Stimulated activated CD8-positive, alpha-beta memory T cell treated with anti-CD3 and anti-CD28 coated beads, Interleukin-12 subunit alpha, Interleukin-12 subunit beta, amount 100 ng/mL, for 24 hours (primary cell): ENCODE results near the gene SPOCK2.
A peak's percentile ranks its signal among the peaks of the same experiment; 100 is the strongest.

Source experiments
- DNase-seq: peaks from one replicate; pipeline ENCODE4 v3.0.0-alpha.2; 2020; ENCODE audit errors: extremely low read depth

SPOCK2 gene

DNA sequence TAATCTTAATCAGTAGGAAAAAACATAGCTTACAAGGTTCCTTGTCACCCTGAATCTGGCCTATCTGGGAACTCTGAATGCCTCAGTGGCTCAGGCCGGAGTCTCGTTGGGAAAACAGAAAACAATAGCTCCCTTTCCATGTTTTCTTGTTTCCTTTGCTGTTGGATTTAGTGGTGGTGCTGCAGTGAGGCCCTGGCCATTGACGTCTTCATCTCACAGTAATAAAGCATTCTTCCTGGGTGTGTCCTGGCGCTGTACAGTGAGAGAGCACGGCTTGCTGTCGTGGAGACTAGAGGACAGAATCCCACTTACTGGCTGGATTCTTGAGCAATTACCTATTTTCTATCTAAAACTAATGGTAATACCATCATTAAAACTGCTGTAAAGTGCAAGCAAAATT, 1.3 kb upstream of the SPOCK2 start:
- no peak for DNase-seq

DNA sequence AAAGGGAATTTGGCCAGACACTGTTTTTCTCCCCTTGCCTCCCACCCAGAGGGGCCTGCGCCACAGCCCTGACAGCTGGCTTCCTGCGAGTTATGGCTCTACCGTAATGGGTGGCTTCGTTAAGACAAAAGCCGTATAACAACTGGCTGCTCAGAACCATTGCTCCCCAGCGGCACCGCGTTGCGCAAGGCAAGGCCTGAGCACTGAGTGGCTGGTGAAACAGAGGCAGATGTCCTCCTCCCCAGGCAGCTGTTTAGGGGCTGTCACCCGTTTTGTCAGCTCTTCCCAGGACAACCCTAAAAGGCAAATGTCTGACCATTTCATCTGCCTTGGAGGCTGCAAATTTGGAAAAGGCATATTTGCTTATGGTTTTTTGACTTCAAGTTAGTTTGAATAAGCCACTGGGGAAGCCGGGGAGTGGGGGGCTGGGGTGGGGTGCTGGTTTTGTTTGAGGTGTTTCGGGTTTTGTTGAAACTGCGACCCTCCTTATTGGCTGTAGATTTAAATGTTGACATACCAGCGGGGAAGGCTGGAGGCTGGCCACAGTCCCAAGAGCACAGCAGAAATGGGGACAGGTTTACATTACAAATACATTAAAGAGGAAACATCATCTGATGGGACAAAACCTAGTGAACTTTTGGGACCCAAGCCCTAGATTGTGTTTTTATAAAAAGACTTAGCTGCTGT, 681 bp upstream of the SPOCK2 start:
- no peak for DNase-seq

DNA sequence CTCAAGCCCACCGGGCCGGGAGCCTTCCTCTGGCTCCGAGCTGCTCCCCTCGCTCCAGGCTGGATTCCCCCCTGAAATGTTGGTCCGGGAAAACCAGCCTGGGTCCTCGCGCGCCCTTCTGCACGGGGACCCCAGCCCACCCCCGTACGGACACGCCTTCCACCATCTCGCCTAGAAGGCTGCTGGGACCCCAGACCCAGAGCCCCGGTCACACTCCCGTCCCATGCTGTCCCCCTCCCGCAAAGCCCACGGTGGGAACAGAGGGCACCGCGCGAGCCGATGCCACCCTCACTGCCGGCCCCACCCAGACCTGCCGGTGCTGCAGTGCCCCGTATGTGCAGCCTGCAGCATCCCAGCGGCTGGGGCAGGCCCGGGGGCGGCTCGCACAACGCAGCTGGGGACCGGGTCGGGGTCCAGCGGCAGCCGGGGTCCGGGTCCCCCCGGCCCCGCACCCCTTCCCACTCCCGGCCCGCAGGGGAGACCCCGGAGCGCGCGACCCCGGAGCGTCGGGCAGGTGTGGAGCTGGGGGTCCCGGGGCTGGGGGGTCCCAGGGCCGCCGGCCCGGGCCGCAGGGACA, 871 bp downstream of the SPOCK2 start:
- no peak for DNase-seq

GRCh38 chr10:72086466-72087391, 1.6 kb downstream of the SPOCK2 start:
- DNase-seq, result no peak

DNA sequence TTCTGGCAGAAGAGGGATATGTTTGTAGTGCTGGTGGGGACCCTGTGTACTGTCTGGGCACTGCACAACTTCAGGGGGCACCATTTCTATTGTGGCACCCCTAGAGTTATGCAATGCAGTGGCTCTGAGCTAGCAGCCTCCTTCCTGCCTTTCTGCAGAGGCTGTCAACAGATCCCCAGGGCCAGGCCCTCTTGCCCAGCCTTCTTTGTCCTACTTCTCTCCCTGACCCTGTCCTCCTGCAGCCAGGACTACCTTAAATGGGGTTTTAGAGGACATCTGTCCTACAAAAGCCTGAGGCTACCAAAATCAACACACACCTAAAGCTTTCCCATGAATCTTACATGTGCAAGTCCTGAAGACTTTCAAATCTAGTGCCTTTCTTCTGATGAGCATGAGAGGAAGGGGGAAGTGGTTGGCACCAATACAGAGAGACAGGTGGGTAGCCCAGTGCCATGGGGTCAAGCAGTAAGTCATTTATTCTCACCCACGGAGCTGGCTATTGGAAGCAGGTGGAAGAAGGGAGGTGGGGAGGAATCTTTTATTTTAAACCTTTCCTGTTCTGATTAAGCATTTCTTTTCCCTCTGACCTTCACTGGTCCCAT, 2.4 kb downstream of the SPOCK2 start:
- no peak for DNase-seq

DNA sequence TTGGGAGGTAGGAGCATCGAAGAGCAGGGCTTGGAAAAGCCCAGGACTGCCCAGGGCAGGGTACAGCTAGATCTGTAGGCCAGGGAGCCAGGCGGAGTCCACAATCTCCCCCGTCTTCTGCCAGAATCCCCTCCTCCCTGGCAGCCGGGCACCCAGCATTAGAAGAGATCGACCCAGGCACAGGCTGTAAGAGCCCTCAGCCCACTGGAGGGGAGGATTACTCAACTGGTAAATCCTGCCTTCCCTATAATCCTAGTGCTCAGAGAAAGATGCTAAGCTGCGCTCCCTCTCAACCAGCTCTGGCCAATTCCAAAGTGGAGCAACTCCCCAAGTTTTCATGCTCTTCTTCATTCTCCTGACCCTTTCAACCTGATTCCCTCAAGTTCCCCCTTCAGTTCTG, 3.2 kb downstream of the SPOCK2 start:
- DNase-seq, result no peak

DNA sequence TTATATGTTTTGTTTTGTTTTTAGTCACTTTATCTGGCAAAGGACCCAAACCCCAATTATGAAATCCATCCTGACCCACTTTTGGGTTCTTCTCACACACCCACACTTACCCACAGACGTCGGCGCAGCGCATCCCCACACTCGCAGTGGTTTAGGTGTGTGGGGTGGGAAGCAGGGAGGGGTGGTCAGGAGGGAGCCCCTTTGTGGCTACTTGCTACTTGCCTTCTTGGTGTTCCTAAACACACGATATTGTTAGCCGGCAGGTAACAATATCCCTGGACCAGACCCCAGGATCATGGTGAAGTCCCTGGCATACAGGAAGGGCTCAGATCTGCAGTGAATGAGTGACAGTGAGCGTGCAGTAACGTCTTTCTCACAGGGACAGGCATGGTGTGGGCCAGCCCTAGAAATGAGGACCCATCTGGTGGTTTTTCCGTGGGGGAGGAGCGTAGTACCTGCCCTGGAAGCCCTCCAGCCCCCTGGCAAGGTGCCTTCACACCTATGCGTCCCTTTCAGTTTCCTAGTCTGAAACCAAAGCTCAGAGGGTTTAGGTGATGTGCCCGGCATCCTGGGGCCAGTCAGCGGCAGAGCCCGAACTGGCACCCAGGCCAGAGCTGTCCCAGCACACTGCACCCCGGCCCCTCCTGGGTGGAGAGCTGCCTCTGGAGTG, 4.4 kb downstream of the SPOCK2 start:
- DNase-seq, result no peak

GRCh38 chr10:72082856-72083789, 5.2 kb downstream of the SPOCK2 start:
- DNase-seq, result no peak

- DNase-seq, result no peak
These were observed 6.4 kb downstream of the SPOCK2 start for GRCh38 chr10:72081772-72082590.

GRCh38 chr10:72081210-72081609, 7.1 kb downstream of the SPOCK2 start:
- DNase-seq, result no peak

- DNase-seq, result no peak
These were observed 8.0 kb downstream of the SPOCK2 start for GRCh38 chr10:72080042-72080975.

GRCh38 chr10:72079356-72079755, 9.0 kb downstream of the SPOCK2 start:
- DNase-seq, result peak; percentile 44

- DNase-seq, result no peak
These were observed 10.9 kb downstream of the SPOCK2 start for GRCh38 chr10:72077275-72077990.

- no peak for DNase-seq
These were observed 11.6 kb downstream of the SPOCK2 start for GRCh38 chr10:72076756-72077155.

DNA sequence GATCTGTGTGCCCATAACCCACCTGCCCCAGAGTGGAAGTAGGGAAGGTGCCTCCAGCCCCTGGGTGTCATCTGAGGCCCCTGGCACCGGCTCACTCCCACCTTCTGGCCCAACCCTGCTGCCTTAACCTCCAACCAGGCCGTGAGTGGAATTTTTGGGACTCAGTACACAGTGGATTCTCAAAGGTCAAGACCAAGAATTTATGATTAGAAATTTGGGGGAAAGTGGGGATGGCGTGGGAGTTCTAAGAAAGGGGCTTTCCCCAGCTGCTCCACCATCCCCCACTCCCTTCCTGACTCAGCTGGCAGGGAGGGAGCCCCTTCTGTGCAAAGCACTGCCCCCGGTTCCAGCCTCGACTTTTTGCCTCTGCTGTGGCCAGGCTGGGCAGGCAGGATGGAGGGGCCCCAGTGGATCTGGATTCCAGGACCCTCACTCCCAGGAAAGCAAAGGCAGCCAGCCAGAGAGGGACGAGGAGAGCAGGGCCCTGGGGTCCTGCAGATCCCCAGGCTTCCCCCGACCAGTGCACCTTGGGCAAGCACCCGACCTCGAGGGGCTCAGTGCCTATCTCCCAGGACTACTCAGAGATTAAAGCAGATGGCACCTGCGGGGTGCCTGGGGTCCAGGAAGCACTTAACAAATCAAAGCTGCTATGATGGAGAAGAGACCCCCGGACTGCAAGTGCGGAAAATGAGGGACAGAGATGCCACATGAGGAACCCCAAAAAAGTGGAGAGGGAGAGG, 12.8 kb downstream of the SPOCK2 start:
- DNase-seq, result no peak

DNA sequence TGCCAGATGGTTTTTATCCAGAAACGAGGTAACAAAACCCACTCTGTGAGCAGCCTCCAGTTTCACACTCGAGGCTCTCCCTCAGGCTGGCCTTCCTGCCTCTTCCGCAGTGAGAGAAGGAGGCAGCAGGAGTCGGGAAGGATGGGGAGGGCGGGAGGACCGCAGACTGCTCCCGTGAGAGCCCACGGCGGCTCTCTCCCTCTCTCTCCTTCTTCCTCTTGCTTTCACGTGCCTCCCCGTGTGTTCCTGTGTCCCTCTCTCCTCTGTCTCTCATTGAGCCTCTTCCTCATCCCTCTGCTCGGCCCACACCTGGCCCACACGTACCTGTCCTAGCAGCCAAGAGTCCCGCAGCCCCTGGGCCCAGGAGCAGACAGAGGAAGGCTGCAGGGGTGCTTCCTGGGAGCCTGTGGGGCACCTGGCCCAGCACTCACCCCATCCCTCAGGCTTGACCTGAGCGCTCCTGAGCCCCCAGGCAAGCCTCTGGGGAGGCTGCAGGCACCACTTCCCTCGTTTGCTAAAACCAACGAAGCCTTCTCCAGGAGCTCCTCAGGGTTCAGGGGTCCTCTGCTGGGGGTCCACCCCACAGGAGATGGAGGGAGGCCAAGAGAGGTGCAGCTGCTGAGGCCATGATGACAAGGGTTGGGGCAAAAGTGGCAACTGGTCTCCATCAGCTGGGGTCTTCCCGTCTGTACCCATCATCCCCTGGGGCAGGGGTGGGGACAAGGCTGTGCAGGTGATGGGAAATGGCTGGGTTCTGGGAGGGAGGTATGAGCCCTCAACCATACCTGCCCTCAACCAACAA, 13.6 kb downstream of the SPOCK2 start:
- DNase-seq, result no peak
